Smooth muscle cell (in vitro differentiated cells): ENCODE data around the gene VPS13D. TPM values are rescaled to one million over a fixed set of nuclear protein-coding genes. Genes with fewer than 3 reads are reported as not detected.

Experiments
- DNase-seq: peaks from one replicate; lab custom pipeline; 2025; ENCODE audit not compliant: unreplicated experiment; lab: John Stamatoyannopoulos, UW
- H2AFZ ChIP-seq: fragments of 200-600 bp; sonication (generic); 2 replicates; pipeline ENCODE4 v1.6.0; 2016; ENCODE audit warnings: antibody characterized with exemption, low read depth, mild to moderate bottlenecking
- H3F3A ChIP-seq: fragments of 200-600 bp; sonication (generic); 2 replicates; pipeline ENCODE4 v1.6.0; 2017; ENCODE audit warnings: antibody characterized with exemption, low read depth
- H3K27ac ChIP-seq: fragments of 200-600 bp; sonication (generic); 2 replicates; pipeline ENCODE4 v1.5.1; 2016; ENCODE audit warnings: low read depth, mild to moderate bottlenecking
- H3K27me3 ChIP-seq: fragments of 200-600 bp; sonication (generic); 2 replicates; pipeline ENCODE4 v1.6.1; 2016; ENCODE audit warnings: low read depth, mild to moderate bottlenecking
- H3K36me3 ChIP-seq: fragments of 200-600 bp; sonication (generic); 2 replicates; pipeline ENCODE4 v1.5.1; 2016; ENCODE audit warnings: low read depth
- H3K4me1 ChIP-seq: fragments of 200-600 bp; sonication (generic); 2 replicates; pipeline ENCODE4 v1.5.1; 2016; ENCODE audit warnings: low read depth
- H3K4me2 ChIP-seq: fragments of 200-600 bp; sonication (generic); 2 replicates; pipeline ENCODE4 v1.6.0; 2016; ENCODE audit warnings: mild to moderate bottlenecking
- H3K4me3 ChIP-seq: fragments of 200-600 bp; sonication (generic); 2 replicates; pipeline ENCODE4 v1.5.1; 2016; ENCODE audit warnings: mild to moderate bottlenecking
- H3K79me2 ChIP-seq: fragments of 200-600 bp; sonication (generic); 2 replicates; pipeline ENCODE4 v1.6.0; 2016; ENCODE audit warnings: low read depth, mild to moderate bottlenecking
- H3K9ac ChIP-seq: fragments of 200-600 bp; sonication (generic); 2 replicates; pipeline ENCODE4 v1.6.0; 2016; ENCODE audit warnings: low read depth
- H3K9me3 ChIP-seq: fragments of 200-600 bp; sonication (generic); replicated peaks from 2 replicates; pipeline ENCODE4 v1.5.1; 2016; ENCODE audit warnings: low read depth
- H4K20me1 ChIP-seq: fragments of 200-600 bp; sonication (generic); 2 replicates; pipeline ENCODE4 v1.6.0; 2016; ENCODE audit warnings: low read depth
- WGBS: methylation state at CpG from one replicate; pipeline ENCODE4 v1.1.7; 2016; ENCODE audit warnings: low lambda C conversion rate; 5-methylcytosine and 5-hydroxymethylcytosine counted together
- polyA plus RNA-seq: library from polyadenylated mRNA; unstranded; fragments of >200 nt; fragmentation: Nextera tagmentation; extraction: Ambion mirVana; gene quantifications from 2 replicates; pipeline ENCODE4 v1.2.1, GENCODE V29; 2016
- total RNA-seq: library from RNA; depleted of rRNA; stranded (reverse); fragments of >200 nt; gene quantifications from 2 replicates; pipeline ENCODE4 v1.2.3, GENCODE V29; 2014
- TF ChIP-seq, protein P1 (sequence below): fragments of 200-600 bp; sonication (generic); IDR thresholded peaks from 2 replicates; pipeline ENCODE4 v1.5.1; 2017; ENCODE audit warnings: borderline replicate concordance, mild to moderate bottlenecking, antibody characterized with exemption; ENCODE audit not compliant: insufficient read depth, poor library complexity, severe bottlenecking

VPS13D gene
- total and polyA plus RNA-seq, 2 experiments from 2014 or later: 3.5 to 20.0 TPM

DNA sequence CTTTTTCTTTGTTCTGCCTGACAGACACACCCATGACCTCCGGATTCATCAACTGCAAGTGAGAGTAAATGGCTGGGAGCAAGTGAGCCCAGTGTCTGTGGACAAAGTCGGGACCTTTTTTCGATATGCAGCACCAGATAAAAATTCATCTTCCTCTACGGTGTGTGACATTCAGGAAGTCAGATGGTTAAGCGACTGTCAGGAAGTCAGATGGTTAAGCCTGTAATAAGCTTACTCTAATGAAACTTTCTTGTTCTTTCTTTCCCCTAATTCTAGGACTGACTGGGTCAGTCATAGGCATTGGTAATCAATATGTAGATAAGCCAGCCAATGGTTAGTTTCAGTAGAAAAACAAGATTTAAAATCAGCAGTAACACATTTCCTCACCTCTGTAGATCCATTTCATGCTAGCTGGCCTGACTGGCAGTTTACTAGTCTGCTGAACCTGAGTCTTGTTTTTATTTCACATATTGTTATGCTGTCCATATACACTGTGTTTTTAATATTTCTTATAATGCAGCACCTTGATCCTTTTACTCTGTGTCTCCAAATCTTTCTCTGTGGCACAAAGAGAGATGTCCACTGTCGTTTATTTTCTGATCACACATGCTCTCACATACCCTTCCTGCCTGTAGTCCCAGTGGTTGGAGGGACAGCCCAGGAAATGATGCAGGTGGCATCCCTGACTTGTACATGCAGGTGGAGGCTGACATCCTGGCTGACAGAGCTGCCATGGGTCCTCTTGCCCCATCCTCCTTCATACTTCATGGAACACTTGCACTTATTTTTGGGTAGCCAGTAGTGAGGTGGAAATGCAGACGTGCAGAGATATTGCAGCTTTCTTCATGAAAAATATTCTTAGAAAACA lies 115.8 kb downstream of the VPS13D start:
- no peaks in the 10 kb centered on the region for H3K27me3 ChIP-seq
- no peak overlapping the region for H3K27ac ChIP-seq
- peaks cover 46% of the 10 kb centered on the region for H3K36me3 ChIP-seq
- H3F3A ChIP-seq: no peaks in the 10 kb centered on the region
- DNase-seq: no peak
- H3K4me2 ChIP-seq: no peak overlapping the region
- H2AFZ ChIP-seq: no peak overlapping the region
- no peak overlapping the region for H3K4me3 ChIP-seq
- no peaks in the 10 kb centered on the region for H3K4me1 ChIP-seq
- no peak overlapping the region for H3K9ac ChIP-seq
- H4K20me1 ChIP-seq: peaks cover 4% of the 10 kb centered on the region
- H3K79me2 ChIP-seq: no peaks in the 10 kb centered on the region
- TF ChIP-seq, protein P1, sequence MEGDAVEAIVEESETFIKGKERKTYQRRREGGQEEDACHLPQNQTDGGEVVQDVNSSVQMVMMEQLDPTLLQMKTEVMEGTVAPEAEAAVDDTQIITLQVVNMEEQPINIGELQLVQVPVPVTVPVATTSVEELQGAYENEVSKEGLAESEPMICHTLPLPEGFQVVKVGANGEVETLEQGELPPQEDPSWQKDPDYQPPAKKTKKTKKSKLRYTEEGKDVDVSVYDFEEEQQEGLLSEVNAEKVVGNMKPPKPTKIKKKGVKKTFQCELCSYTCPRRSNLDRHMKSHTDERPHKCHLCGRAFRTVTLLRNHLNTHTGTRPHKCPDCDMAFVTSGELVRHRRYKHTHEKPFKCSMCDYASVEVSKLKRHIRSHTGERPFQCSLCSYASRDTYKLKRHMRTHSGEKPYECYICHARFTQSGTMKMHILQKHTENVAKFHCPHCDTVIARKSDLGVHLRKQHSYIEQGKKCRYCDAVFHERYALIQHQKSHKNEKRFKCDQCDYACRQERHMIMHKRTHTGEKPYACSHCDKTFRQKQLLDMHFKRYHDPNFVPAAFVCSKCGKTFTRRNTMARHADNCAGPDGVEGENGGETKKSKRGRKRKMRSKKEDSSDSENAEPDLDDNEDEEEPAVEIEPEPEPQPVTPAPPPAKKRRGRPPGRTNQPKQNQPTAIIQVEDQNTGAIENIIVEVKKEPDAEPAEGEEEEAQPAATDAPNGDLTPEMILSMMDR: no peak
- 93% methylated on average over 7 of the region's 7 CpGs for WGBS
- peaks cover 10% of the 10 kb centered on the region for H3K9me3 ChIP-seq

DNA sequence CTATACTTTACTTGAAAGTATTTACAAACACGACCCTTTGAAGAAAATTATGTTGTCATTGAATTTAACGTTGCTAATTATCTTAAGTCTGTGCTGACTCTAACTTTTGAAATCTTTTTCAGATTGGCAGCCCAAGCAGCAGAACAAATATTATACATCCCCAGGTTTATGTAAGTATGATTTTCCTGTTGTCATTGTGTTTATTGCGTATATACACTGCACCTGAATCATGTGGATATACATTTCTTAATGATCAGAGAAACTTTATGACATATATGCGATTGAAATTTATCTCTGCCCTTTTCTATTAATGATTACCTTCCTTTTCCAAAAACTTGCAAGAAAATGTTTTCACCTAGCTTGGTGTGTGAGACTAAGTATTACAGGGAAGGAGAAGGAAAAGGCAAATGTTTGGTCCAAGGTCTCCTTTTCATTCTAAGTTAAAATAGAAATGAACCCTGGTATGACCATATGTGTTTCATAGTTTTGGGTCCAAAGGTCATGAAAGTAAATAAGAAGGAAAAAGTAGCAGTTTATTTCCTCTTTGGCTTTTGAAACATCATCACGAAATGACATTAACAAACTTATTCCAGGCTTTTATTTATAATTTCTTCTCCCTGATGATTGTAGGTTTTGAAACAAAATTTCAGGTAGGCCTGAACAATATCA lies 116.8 kb downstream of the VPS13D start:
- Histone ChIP-seq H3K9me3 (peaks cover 10% of the 10 kb centered on the region), H3K27ac (no peak overlapping the region), H3K79me2 (no peaks in the 10 kb centered on the region), H3K36me3 (peaks cover 52% of the 10 kb centered on the region), H3K9ac (no peak overlapping the region), H4K20me1 (peaks cover 4% of the 10 kb centered on the region), H3K4me2 (no peak overlapping the region), H3K27me3 (no peaks in the 10 kb centered on the region), H3F3A (no peaks in the 10 kb centered on the region), H2AFZ (no peak overlapping the region), H3K4me1 (no peaks in the 10 kb centered on the region), H3K4me3 (no peak overlapping the region)
- WGBS: 97% methylated on average over 5 of the region's 5 CpGs
- TF ChIP-seq, protein P1: no peak
- DNase-seq: no peak

DNA sequence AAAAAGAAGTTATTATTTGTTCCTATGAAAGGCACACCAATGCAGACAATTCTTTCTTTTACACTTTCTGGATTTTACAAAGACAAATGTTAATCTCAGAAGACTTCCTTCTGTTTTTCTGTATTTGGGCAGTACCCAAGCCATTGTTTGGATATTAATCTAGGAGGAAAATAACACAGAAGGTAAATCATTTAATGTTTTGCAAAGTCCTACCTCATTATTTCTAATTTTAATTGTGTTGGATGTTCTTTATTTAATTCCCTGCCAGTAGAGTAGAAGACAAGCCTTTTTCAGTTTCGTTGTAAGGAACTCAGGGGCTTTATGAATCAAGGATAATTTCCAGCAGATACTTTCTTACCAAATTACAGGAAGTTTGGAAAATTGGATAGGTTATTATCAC lies 118.3 kb downstream of the VPS13D start:
- Histone ChIP-seq H3K9ac (no peak overlapping the region), H4K20me1 (peaks cover 4% of the 10 kb centered on the region), H3K9me3 (peaks cover 10% of the 10 kb centered on the region), H2AFZ (no peak overlapping the region), H3K4me2 (no peak overlapping the region), H3K27me3 (no peaks in the 10 kb centered on the region), H3K79me2 (no peaks in the 10 kb centered on the region), H3F3A (no peaks in the 10 kb centered on the region), H3K4me3 (no peak overlapping the region), H3K36me3 (peaks cover 52% of the 10 kb centered on the region), H3K4me1 (no peaks in the 10 kb centered on the region), H3K27ac (no peak overlapping the region)
- WGBS: 93% methylated on average over 1 of the region's 1 CpG
- no peak for DNase-seq
- TF ChIP-seq, protein P1: no peak
